Measurements from ENCODE around the gene RHOU.

RHOU gene

DNA sequence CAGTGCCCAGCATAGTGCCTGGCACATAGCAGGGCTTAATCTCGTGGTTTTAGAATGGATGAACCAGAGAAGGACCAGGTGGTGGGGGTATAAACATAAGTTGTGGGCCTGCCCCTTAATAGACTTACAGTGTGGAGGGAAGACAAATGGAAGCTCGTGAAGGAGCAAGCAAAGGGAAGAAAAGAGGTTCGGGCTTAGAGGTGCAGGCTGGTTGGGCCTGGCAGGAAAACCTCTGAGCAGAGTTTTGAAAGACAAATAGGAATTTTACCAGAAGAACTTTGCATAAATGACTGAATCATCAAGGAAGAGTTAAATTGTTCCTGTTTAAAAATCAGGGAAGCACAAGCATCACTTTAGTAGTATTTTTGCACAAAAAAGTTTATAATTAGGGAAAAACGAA lies 4.5 kb downstream of the RHOU start:
- peak; percentile 83 for DNase-seq

DNA sequence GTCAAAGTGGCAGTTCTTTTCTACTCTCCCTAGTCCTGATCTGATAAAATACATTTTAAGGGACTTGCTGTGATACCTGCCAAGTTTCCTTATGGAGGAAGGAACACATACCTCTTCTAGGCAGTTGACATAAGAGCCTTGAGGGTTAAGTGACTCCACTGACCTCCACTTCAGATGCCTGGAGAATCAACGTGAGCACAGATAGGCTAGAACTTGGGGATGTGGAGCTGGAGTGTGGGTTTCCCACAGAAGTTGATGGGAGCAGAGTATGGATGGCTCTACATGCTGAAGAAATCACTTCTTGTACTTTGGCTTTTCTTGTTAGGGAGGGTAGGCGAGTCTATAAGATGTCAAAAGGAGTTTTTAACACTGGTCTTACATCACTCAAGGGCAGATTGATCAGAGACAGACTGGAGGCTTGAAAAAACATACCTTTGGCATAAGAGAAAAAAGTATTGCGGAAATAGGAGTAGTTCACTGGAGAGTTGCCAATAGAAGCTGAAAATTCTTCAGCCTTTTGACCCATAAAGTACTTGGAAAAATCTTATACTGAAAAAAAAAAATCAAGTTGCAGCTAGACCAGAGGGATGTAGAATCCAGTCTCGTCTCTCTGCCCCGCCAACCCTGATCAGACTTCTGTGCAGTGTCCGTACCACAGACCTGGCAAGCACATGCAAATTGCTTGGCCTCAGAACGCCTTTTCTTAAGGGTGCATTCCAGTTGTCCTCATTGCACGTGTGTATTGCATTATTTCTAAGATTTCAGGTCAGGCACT lies 5.5 kb downstream of the RHOU start:
- DNase-seq: no peak

DNA sequence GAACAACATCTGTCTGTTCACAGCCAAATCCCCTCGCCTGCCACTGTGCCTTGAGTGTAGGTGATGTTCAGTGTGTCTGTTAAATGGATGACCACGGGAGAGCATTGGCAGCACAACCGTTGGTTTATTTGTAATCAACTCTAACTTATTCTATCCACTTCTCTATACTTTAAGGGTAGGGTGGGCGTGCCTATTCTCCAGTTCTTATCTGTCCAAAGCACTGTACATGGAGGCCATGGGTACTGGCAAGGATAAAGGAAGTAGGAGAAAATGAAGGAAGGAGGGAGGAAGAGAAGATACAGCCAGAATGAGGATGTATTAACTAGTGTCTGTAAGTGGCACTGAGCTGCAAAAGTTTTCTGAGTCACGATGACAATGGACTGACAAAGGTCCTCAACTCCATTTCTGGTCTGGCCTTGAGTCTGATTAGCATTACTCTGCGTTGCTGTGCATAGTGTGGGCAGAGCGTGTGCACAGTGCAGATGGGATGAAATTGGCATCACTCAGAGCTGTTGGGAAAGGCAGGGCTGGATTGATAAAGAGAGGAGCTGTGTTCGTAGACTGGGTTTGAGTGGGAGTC lies 7.1 kb downstream of the RHOU start:
- no peak for DNase-seq

DNA sequence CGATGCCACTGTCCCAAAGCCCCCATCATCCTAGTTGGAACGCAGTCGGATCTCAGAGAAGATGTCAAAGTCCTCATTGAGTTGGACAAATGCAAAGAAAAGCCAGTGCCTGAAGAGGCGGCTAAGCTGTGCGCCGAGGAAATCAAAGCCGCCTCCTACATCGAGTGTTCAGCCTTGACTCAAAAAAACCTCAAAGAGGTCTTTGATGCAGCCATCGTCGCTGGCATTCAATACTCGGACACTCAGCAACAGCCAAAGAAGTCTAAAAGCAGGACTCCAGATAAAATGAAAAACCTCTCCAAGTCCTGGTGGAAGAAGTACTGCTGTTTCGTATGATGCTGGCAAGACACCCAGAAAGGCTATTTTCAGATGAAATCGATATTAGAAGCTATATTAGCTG lies 8.1 kb downstream of the RHOU start:
- DNase-seq: no peak

DNA sequence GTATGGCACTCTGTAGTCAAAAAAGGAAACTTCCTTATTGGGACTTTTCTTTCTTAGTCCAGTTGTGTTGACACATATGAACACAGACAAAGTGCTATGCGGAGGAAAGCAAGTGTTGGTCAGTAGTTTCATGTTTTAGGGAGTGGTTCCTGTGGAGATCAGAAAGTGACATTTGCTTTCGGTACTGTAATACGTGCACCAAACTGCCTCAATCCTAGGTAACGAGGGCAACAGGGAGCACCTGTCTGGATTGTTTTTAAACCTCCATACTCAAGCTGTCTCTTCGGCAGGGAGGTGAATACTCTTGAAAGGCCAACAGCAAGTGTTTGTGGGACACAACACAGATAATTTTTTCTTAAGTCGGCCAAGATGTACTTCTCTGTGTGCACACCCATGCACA lies 9.1 kb downstream of the RHOU start:
- DNase-seq: no peak

DNA sequence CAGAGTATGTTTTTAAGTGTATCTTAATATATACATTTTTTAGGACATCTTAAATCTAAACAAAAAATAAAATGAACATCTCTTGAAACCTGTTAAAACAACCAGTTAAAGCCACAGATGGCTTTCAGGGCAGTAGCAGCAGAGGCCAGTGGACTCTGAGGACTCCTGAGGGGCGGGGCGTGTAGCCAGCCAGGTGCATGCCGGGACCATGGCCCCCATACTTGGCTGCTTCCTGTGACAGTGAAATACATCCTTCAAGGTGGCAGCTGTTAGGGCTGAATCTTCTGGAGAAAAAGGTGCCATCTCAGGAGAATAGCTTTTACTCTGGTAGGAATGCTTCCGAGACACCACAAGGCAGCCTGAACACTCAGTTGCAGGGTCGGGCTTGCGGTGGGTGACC lies 9.6 kb downstream of the RHOU start:
- no peak for DNase-seq

DNA sequence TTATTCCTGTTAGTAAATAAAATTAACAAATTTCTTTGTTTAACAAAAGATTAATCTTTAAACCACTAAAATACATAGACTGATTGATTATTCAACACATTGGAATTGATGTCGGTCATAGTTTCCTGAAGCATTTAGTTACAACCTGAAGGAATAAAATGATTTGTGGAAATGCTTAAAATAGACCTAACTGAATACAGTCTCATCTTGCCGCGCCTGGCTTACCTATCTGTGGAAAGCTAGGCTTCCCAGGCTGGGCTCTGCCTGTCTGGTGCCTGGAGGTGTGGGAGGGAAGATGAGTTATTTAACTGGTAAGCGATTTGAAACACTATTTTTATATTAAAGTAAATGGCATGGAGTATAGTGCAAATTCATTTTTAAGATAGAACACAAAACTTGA lies 10.2 kb downstream of the RHOU start:
- DNase-seq: no peak

DNA sequence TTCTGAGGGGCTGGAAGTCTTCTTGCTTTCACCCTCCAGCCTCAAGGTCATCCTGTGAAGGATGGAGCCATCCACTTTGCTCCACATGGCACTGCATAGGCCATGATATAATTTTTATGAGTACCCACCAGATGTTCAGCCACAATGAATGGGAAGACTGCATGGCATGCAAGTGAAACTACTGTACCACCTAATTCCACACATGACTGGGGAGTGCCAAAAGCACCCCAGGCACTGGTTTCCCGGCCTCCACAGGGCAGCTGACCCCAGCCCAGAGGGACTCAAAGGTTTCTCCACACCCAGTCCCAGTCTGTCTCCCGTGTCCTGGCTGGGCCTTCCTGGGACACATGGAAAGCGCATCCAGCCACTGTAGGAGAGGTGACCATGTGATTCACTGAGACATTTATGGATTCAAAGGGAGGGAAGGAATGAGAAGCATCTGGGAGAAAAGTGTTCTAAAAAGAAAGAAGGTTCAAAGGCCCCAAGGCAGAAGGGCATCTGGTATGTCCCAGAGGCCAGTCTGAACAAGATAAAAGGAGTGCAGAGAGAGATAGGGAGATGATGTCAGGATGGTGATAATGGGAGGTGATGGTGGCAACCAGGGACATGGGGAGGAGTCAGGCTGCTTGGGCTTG lies 12.1 kb downstream of the RHOU start:
- no peak for DNase-seq

DNA sequence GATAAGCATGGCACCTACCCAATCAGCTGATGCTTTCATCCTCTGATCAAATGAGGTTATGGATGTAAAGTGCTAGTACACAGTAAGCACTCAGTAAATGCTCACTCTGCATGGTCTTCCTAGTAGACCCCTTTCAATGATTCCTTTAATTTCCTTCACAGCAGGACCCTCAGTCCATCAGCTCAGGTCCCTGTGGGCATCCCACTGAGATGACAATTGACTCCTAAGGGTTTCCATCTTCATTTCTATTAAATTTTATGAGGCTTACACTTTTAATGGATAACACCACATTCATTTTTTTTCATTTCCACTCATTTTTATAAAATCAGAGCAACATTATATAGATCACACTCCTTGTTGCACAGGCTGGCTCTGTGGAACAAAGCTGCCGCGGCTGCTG lies 12.8 kb downstream of the RHOU start:
- no peak for DNase-seq

DNA sequence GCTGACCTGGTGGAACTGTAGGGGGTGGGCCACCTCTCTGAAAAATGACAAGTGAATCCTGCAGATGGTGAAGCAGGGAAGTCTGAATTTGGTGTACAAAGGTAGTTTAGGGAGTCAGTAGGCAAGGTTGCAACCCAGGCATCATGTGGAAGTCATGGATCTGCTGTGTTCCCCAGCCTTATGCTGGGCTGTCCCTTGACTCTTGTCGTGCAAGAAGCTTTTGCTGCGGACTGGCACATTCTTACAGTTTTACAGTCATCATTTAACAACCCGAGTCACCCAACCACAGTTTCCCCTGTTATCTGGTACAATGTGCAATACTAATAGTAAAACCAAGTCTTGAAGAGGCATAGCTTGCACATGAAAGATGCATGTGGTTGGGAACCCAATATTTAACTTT lies 13.2 kb downstream of the RHOU start:
- no peak for DNase-seq

DNA sequence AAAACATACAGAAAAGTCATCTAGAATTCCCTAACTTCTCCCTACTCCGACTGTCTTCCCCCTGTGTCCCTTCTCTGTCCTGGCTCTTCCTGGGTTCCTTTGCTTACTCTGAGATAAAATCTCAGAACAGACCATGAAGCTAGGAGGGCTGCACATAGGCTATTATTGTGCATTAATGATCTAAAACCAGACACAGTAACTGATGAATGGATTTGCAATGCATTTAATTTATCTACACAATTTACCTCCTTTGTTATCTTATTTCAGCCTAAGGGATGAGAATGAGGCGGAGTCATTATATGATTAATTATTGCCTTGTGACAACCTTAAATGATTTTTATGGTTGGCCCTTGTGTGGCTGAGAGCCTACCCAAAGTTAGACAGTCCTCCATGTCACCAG lies 14.5 kb downstream of the RHOU start:
- no peak for DNase-seq

DNA sequence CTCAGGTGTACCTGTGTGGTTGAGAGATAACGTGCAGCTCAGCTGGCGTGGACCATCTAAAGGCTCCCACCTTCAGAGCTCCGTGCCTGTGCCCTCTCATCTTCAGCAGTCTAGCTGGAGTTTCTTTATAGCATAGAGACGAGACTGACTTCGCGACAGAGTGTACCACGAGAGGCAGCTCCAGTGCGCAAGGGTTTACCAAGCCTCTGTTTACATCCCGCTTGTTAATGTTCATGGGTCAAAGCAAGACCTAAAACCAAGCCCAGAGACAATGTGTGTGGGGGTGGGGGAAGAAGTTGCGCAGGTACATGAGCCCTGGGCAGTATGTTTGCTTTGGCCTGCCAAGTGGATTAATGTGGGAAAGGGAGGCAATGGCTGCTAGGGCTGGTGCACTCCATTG lies 15.6 kb downstream of the RHOU start:
- no peak for DNase-seq

DNA sequence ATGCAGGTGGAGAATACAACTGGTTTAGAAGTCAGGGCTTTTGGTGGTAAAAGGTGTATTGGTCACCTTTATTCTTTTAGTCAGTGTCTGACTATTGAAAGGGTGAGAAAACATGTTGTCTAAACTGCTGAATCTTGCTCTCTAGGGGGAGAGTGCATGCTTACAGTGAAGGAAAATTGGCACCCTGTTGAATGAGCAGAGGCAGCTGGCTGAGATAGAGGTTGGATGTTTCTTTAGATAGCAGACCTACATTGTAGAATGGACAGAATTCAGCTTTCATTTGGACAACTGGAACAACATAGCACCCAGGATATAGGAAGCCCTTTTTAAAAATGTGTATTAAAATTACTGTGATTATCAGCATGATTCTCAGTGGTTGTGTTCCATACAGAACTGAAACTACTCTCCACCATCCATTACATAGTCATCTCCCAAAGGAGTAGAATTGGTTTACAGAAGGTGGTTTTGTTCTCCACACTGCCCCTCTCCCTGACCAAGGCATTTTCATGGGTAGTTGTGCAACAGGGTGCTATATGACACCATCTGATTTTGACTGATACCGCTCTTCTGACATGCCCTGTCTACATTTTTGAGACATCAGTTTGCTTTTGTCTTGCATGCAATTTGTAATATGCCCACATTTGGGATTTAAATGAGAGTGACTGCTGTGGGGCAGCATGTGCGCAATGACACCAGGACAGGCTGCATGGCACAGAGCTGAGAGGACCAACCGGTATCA lies 16.2 kb downstream of the RHOU start:
- DNase-seq: no peak

DNA sequence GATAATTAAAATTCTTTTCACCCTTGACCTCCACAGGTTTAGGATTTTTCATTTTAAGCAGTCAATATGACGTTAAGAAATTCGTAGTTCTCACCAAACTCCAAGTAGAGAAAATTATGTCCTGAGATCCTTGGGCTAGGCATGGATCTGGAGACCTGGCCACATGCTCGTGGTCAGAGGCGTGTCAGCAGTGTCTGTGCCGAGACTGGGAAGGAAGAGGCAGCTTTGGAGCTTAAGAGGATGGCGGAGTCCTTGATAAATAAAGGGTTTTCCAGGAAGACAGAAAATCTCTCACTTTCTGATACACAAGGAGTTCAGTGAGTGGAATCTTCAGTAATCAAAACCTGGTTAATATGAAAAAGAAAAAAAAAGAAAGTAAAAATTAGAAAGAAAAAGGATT lies 17.0 kb downstream of the RHOU start:
- DNase-seq: peak; percentile 32

DNA sequence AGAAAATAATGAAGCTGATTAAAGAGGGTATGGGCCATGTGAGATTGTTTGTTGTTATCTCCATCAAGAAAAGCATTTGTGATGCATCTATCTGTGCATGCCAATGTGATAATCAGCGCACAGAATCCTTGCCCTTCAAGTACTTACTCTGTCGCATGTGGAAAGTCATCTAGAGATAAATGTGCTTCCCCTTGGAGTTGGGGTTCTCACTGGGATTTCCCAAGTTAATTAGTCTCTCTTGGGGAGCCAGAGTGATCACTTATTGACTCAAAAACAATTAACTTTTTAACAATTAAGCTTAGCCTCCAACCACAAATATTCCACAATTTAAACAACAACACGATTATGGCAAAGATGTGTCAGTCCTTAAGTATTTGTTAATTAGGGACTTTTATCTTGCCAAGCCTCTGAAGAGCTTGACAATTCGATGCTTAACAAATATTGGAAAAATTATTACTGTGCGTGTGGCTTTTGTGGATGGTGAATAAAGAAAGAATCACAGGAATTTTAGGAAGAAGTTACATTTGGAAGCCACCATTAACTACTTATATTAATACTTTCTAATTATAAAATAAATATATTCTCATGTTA lies 17.5 kb downstream of the RHOU start:
- DNase-seq: no peak

DNA sequence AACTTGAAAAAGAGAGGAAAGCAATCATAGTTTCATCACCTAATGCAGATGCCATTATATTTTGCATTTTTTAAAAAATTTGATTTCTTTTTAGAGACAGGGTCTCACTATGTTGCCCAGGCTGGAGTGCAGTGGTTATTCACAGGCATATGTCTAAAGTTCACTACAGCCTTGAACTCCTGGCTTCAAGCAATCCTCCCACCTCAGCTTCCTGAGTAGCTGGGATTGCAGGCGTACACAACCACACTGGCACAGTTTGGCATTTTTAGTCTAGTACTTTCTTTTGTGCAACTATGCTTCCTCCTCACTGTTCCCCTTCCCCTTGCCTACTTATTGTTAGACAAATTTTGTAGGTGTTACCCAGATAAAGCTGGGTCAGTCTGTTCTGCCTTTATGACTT lies 18.0 kb downstream of the RHOU start:
- DNase-seq: no peak

DNA sequence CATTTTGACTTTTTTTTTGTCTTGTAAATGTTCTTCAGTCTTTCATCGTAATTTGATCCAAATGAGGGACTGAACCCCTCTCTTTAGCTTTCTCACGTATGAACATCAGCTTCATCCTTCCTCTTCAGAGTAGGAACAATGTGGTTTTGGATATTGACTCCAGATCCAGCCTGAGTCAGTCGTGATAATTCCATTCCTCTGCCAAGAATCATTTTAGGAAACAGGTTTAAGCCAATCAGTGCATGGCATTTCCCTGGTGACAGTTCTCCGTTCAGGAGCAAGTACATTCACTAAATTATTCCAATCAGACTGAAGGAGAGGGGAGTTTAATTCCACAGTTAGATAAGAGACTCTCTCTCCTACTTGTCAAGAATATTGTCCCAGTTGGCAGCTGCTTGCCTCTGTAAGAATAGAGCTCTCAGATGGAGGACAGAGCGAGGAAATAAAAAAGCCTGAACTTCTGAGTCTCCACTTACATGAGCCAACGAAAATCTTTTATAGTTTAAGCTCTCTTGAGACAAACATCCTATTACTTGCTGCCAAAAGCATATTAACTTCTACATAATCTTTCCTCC lies 18.6 kb downstream of the RHOU start:
- DNase-seq: peak; percentile 68

DNA sequence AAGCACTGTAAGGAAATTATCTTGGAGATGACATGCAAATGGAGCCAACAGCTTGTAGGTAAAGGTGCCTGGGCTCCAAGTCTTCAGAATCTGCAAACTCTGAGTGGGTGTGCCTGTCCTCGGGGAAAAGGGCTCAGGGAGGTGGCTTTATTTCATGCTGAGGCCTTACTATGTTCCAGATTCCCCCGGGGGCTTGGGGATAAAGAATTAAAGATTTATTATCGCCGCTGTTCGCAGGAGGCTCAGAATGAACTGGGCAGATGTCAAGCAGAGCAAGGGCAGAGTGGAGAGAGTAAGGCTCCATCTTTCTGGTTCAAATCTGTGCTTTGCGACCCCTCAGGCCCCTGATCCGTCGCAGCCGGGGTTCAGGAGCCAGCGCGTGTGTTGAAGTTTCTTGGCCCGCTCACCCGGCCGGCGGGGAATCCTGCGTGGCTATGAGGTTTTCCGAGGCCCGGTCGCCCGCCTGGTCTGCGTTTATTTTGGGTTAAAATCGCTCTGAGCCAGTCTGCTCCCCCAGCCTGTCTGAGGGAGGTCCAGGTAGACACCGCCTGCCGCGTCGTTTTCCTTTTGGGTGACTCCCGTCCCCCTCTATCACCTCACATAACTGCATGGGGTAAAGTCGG lies 19.5 kb downstream of the RHOU start:
- DNase-seq: peak; percentile 98

DNA sequence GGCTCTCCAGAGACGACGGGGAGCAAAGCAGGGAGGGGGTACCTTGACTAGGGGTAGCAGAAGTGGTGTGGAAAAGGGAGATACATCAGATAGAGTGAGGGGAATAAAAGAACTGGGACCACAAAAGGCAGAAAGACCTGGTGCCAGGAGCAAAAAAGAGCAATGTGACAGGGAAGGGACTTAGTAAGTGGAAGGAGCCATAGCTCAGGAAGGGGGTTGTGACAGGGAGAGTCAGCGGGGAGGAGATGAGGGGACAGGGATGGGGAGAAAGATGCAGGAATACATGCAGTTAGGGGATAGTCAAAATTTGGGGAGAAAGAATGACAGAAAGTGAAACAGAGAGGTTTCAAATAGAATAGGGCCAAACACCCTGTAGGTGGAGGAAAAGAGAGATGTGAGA lies 20.5 kb downstream of the RHOU start:
- peak; percentile 24 for DNase-seq

DNA sequence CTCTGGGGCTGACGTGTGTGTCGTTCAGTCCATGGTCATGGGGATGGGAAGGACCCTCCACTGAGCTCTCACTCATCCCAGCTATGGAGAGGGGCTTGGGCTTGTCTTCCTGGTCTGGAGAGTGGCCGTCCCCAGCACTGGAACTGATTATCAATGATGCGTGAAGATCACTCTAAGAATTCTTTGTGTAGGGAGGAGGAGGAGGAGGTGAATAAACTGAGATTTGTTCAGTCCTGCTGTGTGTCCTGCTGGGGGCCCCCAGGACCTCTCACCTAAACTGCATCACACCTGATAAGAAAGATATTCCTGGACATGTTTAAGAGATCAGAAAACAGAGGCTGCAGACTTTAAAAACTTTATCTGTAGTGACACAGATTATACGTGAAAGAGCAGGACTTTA lies 21.2 kb downstream of the RHOU start:
- no peak for DNase-seq

DNA sequence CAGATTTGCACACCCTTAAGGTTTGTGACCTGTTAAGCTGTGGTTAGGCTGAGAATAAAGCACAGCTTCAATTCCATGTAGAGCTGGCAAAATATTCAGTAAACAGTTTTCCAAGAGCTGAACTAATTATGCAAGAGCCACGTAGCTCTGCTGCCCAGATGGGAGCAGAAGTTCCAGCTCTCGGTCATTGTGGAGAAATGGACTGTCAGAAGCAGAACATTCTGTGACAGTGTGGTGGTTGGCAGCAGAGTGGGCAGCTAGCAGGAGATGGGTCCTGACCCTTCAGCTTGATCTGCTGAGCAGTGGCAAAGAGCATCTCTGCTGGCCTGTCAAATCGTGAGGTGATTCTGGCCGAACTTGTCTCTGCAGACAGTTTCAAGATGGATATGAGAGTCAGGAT lies 23.2 kb downstream of the RHOU start:
- DNase-seq: no peak

DNA sequence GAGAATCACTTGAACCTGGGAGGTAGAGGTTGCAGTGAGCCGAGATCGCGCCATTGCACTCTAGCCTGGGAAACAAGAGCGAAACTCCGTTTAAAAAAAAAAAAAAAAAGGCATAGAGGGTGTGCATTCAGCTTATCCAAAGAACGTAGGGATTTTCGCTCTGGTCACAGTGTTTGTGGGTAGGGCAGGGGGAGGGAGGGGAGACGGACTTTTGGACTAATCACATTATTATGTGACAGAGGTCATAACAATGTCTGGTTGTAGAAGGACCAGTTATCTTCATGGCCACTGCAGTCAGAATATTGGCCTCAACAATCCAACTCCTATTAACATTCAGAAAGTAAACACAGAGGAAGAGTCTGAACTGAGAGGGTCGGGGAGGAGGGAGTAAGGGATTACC lies 25.7 kb downstream of the RHOU start:
- no peak for DNase-seq

DNA sequence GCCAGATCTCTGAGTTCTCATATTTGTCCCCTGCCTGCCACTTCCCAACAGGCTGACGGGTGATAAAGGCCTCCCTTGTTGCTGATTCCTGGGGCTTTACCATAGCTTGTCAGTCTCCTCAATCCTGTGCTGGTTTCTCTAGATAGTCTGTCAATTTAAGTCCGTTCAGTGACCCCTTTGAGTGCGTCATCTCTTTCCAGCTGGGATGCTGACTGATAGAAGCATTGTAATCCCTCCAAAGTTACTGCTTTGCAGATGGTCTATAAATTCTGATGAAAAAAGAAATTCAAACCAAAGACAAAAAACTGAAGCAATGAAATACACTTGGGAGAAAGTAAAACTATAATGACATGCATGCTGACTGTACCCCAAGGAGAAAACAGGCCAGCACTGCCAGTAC lies 28.3 kb downstream of the RHOU start:
- DNase-seq: no peak
